T-helper 22 cell (primary cell): ENCODE data around the gene RNF220.
A peak's percentile ranks its signal among the peaks of the same experiment; 100 is the strongest.
"Not testable (repeated sequence)": the region's sequence is repeated elsewhere in the genome, so short reads cannot be mapped to it uniquely, and the experiment has no call there.

ENCODE experiments used
- DNase-seq: peaks from one replicate; pipeline ENCODE4 v3.0.0-alpha.2; 2020; ENCODE audit warnings: low read depth

RNF220 gene

GRCh38 chr1:44654621-44655187 is 249.6 kb downstream of the RNF220 start:
- no peak for DNase-seq

GRCh38 chr1:44655609-44656008 is 250.6 kb downstream of the RNF220 start:
- no peak for DNase-seq

- DNase-seq: no peak
Observed at GRCh38 chr1:44659566-44659965, 254.5 kb downstream of the RNF220 start.

- no peak for DNase-seq
Observed at GRCh38 chr1:44660176-44660575, 255.1 kb downstream of the RNF220 start.

GRCh38 chr1:44661781-44662682 is 257.0 kb downstream of the RNF220 start:
- DNase-seq: no peak

GRCh38 chr1:44662683-44663030 is 257.6 kb downstream of the RNF220 start:
- no peak for DNase-seq

- no peak for DNase-seq
Observed at GRCh38 chr1:44663417-44663816, 258.4 kb downstream of the RNF220 start.

- DNase-seq: no peak
Observed at GRCh38 chr1:44664730-44665370, 259.8 kb downstream of the RNF220 start.

GRCh38 chr1:44666719-44667118 is 261.7 kb downstream of the RNF220 start:
- not testable (repeated sequence) for DNase-seq

- DNase-seq: no peak
Observed at GRCh38 chr1:44670751-44671640, 265.9 kb downstream of the RNF220 start.

GRCh38 chr1:44672254-44672955 is 267.4 kb downstream of the RNF220 start:
- no peak for DNase-seq

- DNase-seq: no peak
Observed at GRCh38 chr1:44672961-44673674, 268.1 kb downstream of the RNF220 start.

- DNase-seq: no peak
Observed at GRCh38 chr1:44673675-44674112, 268.6 kb downstream of the RNF220 start.

GRCh38 chr1:44674113-44675000 is 269.3 kb downstream of the RNF220 start, which contains the start of the genes ARMH1 and TMEM53:
TSS of gene ARMH1 (plus strand) at chr1:44674714. CDS start at chr1:44689698, 14,984 bp downstream.
TSS of gene TMEM53 (minus strand) at chr1:44674481. CDS start at chr1:44674391, 90 bp downstream.
- DNase-seq: peak; percentile 92

GRCh38 chr1:44675186-44675585 is 270.1 kb downstream of the RNF220 start:
- no peak for DNase-seq

- DNase-seq: no peak
Observed at GRCh38 chr1:44676484-44677200, 271.6 kb downstream of the RNF220 start.

GRCh38 chr1:44677201-44677766 is 272.2 kb downstream of the RNF220 start:
- no peak for DNase-seq

GRCh38 chr1:44678120-44678519 is 273.1 kb downstream of the RNF220 start:
- DNase-seq: no peak
